ENCODE data around the gene PGC. TPM values are rescaled to one million over a fixed set of nuclear protein-coding genes. Genes with fewer than 3 reads are reported as not detected.
A peak's percentile ranks its signal among the peaks of the same experiment; 100 is the strongest.

Gene PGC
- total RNA-seq, 4 donors from 2014 or later: not detected

DNA sequence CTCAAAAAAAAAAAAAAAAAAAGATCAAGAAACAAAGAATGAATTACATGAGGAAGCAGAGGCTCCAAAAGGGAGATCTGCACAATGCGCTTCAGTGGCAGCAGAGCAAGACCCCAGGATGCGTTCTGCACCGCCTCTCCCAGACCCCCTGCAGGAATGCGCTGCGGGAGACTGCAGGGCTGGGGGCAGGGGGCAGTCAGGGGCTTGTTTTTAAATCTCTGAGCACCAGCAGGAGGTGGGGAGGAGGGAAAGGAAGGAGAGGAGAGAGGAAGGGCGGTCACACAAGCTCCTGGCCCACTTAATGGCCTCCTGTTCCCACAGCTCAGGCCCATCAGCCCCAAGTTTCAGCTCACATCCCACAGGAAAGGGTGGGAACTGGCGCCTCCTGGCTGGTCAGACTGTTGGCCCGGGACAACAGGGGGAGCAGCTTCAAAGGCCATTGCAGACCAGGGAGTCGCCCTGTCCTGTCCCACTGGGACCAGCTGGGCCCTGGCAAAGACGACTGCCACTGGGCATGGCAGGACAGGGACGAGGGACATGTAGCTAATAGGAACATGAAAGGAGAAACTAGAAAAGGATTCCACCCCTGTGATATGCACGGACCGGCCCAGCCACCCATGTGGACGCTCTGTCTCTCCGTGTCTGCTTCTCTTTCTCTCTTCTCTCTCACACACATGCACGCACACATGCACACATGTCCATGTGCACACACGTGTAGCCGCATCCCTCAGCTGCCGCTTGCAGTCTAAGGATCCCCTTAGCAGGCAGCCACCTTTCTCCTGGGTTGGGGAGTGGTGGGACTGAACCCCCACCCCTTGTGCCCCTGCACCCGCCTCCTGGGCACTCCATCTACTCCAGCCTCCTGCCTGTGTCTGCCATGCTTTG lies 46.5 kb downstream of the PGC start:
- H3K9me3 ChIP-seq: no peaks in the 10 kb centered on the region
- no peak for DNase-seq
- no peak overlapping the region for H3K27ac ChIP-seq
- 75 to 84% methylated on average over 16 to 20 of the region's 20 CpGs for WGBS, 2 donors
- no peak overlapping the region for H3K4me3 ChIP-seq (replicated peaks in 1 of 3)
- no peaks in the 10 kb centered on the region for H3K36me3 ChIP-seq
- H3K4me1 ChIP-seq: peaks cover 17 to 43% of the 10 kb centered on the region in 2 donors
- intact Hi-C loops (cut with DNase I): loop anchor here (10.0 kb wide), 1 partner anchor 74 kb away; the partner anchor contains the start of gene FRS3
- H3K27me3 ChIP-seq: no peaks in the 10 kb centered on the region
- TF ChIP-seq, protein P1, sequence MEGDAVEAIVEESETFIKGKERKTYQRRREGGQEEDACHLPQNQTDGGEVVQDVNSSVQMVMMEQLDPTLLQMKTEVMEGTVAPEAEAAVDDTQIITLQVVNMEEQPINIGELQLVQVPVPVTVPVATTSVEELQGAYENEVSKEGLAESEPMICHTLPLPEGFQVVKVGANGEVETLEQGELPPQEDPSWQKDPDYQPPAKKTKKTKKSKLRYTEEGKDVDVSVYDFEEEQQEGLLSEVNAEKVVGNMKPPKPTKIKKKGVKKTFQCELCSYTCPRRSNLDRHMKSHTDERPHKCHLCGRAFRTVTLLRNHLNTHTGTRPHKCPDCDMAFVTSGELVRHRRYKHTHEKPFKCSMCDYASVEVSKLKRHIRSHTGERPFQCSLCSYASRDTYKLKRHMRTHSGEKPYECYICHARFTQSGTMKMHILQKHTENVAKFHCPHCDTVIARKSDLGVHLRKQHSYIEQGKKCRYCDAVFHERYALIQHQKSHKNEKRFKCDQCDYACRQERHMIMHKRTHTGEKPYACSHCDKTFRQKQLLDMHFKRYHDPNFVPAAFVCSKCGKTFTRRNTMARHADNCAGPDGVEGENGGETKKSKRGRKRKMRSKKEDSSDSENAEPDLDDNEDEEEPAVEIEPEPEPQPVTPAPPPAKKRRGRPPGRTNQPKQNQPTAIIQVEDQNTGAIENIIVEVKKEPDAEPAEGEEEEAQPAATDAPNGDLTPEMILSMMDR (IDR thresholded peaks at IDR 0.05): no peak
- no peak for TF ChIP-seq POLR2A (IDR thresholded peaks at IDR 0.05)

GRCh38 chr6:41699063-41699462 lies 48.1 kb downstream of the PGC start:
- 96 to 100% methylated on average over 1 to 2 of the region's 2 CpGs for WGBS, 2 donors
- Histone ChIP-seq H3K9me3 (no peaks in the 10 kb centered on the region), H3K4me3 (replicated peaks in 1 of 3) (no peak overlapping the region), H3K4me1 (peaks cover 8 to 27% of the 10 kb centered on the region in 2 donors), H3K36me3 (no peaks in the 10 kb centered on the region), H3K27me3 (no peaks in the 10 kb centered on the region), H3K27ac (peak overlapping the region in 1 of 3 donors; percentile 43)
- intact Hi-C loops (cut with DNase I): no loop called here
- TF ChIP-seq, protein P1 (IDR thresholded peaks at IDR 0.05): no peak
- TF ChIP-seq POLR2A (IDR thresholded peaks at IDR 0.05): no peak
- no peak for DNase-seq

- TF ChIP-seq POLR2A (IDR thresholded peaks at IDR 0.05): no peak
- TF ChIP-seq, protein P1 (IDR thresholded peaks at IDR 0.05): no peak
- intact Hi-C loops (cut with DNase I): no loop called here
Measured at GRCh38 chr6:41697861-41698781, 49.1 kb downstream of the PGC start.

DNA sequence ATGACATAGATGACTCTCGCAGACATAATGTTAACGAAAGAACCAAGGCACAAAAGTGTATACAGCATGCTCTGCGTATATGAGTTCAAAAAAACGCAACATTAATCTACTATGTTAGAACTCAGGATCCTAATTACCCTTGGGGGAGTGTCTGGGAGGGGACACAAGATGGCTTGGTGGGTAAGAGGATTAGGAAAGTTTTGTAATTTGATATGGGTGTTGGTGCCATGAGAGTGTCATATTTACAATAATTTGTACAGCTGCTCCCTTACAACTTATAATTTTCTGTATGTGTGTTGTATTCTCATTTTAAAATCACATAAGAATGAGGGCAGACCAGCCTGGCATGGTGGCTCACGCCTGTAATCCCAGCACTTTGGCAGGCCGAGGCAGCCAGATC lies 50.4 kb downstream of the PGC start:
- no peaks in the 10 kb centered on the region for H3K9me3 ChIP-seq
- intact Hi-C loops (cut with DNase I): no loop called here
- H3K36me3 ChIP-seq: no peaks in the 10 kb centered on the region
- no peak overlapping the region for H3K4me3 ChIP-seq (replicated peaks in 1 of 3)
- no peaks in the 10 kb centered on the region for H3K27me3 ChIP-seq
- 97 to 98% methylated on average over 6 of the region's 6 CpGs for WGBS, 2 donors
- H3K27ac ChIP-seq: no peak overlapping the region
- peaks cover 18 to 30% of the 10 kb centered on the region in 2 donors for H3K4me1 ChIP-seq
- no peak for DNase-seq
- no peak for TF ChIP-seq POLR2A (IDR thresholded peaks at IDR 0.05)
- TF ChIP-seq, protein P1 (IDR thresholded peaks at IDR 0.05): no peak

More at GRCh38 chr6:41697861-41698781, 49.1 kb downstream of the PGC start:
- 66 to 72% methylated on average over 15 of the region's 15 CpGs for WGBS, 2 donors
- H3K9me3 ChIP-seq: no peaks in the 10 kb centered on the region
- H3K36me3 ChIP-seq: no peaks in the 10 kb centered on the region
- H3K4me1 ChIP-seq: peaks cover 15 to 29% of the 10 kb centered on the region in 2 donors
- no peak for DNase-seq
- peak overlapping the region in 1 of 3 donors; percentile 43 for H3K27ac ChIP-seq
- H3K27me3 ChIP-seq: no peaks in the 10 kb centered on the region
- H3K4me3 ChIP-seq (replicated peaks in 1 of 3): no peak overlapping the region

Measured in thyroid gland (tissue), 4 donors.